Transverse colon (tissue), 4 donors: Measurements from ENCODE around the gene ACTG1. TPM values are rescaled to one million over a fixed set of nuclear protein-coding genes. Genes with fewer than 3 reads are reported as not detected.

Experiments used
- DNase-seq: peaks from one replicate; pipeline ENCODE4 v3.0.0-alpha.2; 2019
- H3K27ac ChIP-seq, 4 donors: fragments of 200-600 bp; sonication (generic); 2 replicates each; pipeline ENCODE4 v1.5.1; 2016 to 2018; ENCODE audit warnings: inconsistent platforms in 4 of 4
- H3K27me3 ChIP-seq: fragments of 200-600 bp; sonication (generic); 2 replicates; pipeline ENCODE4 v1.5.1; 2017; ENCODE audit warnings: inconsistent platforms
- H3K36me3 ChIP-seq, 4 donors: fragments of 200-600 bp; sonication (generic); 2 replicates each; pipeline ENCODE4 v1.5.1; 2017 to 2019; ENCODE audit warnings: inconsistent platforms in 4 of 4
- H3K4me1 ChIP-seq, 4 donors: fragments of 200-600 bp; sonication (generic); 2 replicates each; pipeline ENCODE4 v1.5.1; 2017 to 2020; ENCODE audit warnings: inconsistent platforms in 4 of 4
- H3K4me3 ChIP-seq, 4 donors: fragments of 200-600 bp; sonication (generic); 1 replicate in 1 of 4; 2 replicates in 3 of 4; pipeline versions ENCODE4 v1.5.1 to v1.6.1; 2017 to 2019; ENCODE audit warnings: inconsistent platforms in 4 of 4
- H3K9me3 ChIP-seq, 2 donors: fragments of 200-600 bp; sonication (generic); 2 replicates each; pipeline ENCODE4 v1.5.1; 2017 to 2019; ENCODE audit warnings: inconsistent platforms in 2 of 2
- EP300 ChIP-seq: sonication (generic); formaldehyde crosslinking; IDR thresholded peaks from one replicate; pipeline ENCODE4 v1.6.1; 2017; ENCODE audit warnings: antibody characterized with exemption, low read depth
- POLR2A ChIP-seq: fragments of 450-650 bp; IDR thresholded peaks from one replicate; pipeline ENCODE4 v1.6.1; 2016; ENCODE audit warnings: antibody characterized with exemption, mild to moderate bottlenecking, moderate library complexity
- POLR2AphosphoS5 ChIP-seq, 3 donors: sonication (generic); formaldehyde crosslinking; IDR thresholded peaks; one replicate each; pipeline ENCODE4 v1.6.1; 2016; ENCODE audit warnings: antibody characterized with exemption in 3 of 3
- WGBS, 2 donors: methylation state at CpG; one replicate each; pipeline ENCODE4 v1.1.5; 2018; ENCODE audit warnings: low coverage in 1 of 2; 5-methylcytosine and 5-hydroxymethylcytosine counted together
- in situ Hi-C, 4 donors: fragments of 200-750 bp; cut with MboI; loops; one replicate each; pipeline versions ENCODE4 v1.15.0 to v1.15.1; 2017; ENCODE audit warnings: low sequenced_read_pairs in 3 of 4, low pct_ligation_motif_present in 1 of 4, low pct_unique_long_range_greater_than_20kb in 1 of 4
- intact Hi-C: fragments of 100-400 bp; cut with DNase I; formaldehyde crosslinking; loops from one replicate; pipeline ENCODE4 v1.15.1; 2023; ENCODE audit warnings: low total_unique reads
- total RNA-seq, 4 donors: library from RNA; depleted of rRNA; stranded (reverse); fragments of >200 nt; gene quantifications; one replicate each; pipeline ENCODE4 v1.1.0, GENCODE V29; 2016
- TF ChIP-seq, protein P1 (sequence below), 5 experiments: fragments of 200-600 bp in 3 of 5; fragments of 450-650 bp in 2 of 5; sonication (generic) in 3 of 5; IDR thresholded peaks; 1 replicate in 2 of 5; 2 replicates in 3 of 5; pipeline ENCODE4 v1.5.1; 2016 to 2017; ENCODE audit warnings: antibody characterized with exemption in 5 of 5, inconsistent platforms in 3 of 5, mild to moderate bottlenecking in 2 of 5, moderate library complexity in 1 of 5

ACTG1 gene
- total RNA-seq, 4 donors from 2014 or later, result 2,099 to 4,882 (median 4,009) TPM

DNA sequence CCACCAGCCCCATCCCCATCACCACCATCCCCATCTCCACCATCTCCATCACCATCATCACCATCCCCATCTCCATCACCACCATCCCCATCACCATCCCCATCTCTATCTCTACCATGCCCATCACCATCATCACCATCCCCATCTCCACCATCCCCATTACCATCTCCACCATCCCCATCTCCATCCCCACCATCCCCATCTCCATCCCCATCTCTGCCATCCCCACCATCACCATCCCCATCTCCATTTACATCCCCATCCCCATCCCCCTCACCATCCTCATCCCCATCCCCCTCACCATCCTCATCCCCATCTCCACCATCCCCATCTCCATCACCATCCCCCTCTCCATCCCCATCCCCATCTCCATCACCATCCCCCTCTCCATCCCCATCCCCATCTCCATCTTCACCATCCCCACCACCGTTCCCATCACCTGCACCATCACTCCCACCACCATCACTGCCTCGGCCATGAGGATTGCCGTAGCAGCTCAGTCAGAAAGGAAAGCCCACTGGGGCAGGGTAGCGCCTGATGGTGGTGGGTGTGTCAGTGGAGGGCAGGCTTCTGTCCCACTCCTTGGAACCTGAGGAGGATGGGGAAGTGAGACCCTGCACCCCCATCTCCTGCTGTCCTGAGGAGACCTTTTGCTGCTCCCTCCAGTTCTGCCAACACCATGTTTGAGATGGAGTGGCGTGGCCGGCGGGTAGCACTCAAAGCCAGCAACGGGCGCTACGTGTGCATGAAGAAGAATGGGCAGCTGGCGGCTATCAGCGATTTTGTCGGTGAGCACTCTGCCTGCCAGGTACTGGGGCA, 23.1 kb upstream of the ACTG1 start:
- in situ Hi-C loops, result no loop called here
- no peak overlapping the region for H3K4me3 ChIP-seq
- no peaks in the 10 kb centered on the region for H3K9me3 ChIP-seq
- no peak for DNase-seq
- 57% methylated on average over 13 of the region's 13 CpGs; no CpG with 5 or more reads in 1 of the 2 donors for WGBS, 2 donors
- no peak overlapping the region for H3K27ac ChIP-seq
- H3K27me3 ChIP-seq, result peaks cover 25% of the 10 kb centered on the region
- TF ChIP-seq POLR2AphosphoS5 (IDR thresholded peaks at IDR 0.05) (no peak), EP300 (no peak), POLR2A (no peak)
- H3K36me3 ChIP-seq, result peaks cover 0 to 2% (median 0%) of the 10 kb centered on the region in 4 donors
- intact Hi-C loops, result loop anchor here (10.0 kb wide), 1 partner anchor 281 kb away; no protein-coding TSS in a partner anchor
- H3K4me1 ChIP-seq, result peaks cover 7 to 17% (median 11%) of the 10 kb centered on the region in 4 donors

- Histone ChIP-seq H3K27ac (no peak overlapping the region), H3K36me3 (no peaks in the 10 kb centered on the region), H3K4me1 (peaks cover 7 to 17% (median 11%) of the 10 kb centered on the region in 4 donors), H3K4me3 (no peak overlapping the region), H3K27me3 (peaks cover 29% of the 10 kb centered on the region), H3K9me3 (no peaks in the 10 kb centered on the region)
- intact Hi-C loops, result loop anchor here (10.0 kb wide), 1 partner anchor 280 kb away; no protein-coding TSS in a partner anchor
- DNase-seq, result no peak
- in situ Hi-C loops, result no loop called here
- WGBS, 2 donors, result 78% methylated on average over 5 of the region's 5 CpGs; no CpG with 5 or more reads in 1 of the 2 donors
- no peak for TF ChIP-seq EP300
- TF ChIP-seq, protein P1, sequence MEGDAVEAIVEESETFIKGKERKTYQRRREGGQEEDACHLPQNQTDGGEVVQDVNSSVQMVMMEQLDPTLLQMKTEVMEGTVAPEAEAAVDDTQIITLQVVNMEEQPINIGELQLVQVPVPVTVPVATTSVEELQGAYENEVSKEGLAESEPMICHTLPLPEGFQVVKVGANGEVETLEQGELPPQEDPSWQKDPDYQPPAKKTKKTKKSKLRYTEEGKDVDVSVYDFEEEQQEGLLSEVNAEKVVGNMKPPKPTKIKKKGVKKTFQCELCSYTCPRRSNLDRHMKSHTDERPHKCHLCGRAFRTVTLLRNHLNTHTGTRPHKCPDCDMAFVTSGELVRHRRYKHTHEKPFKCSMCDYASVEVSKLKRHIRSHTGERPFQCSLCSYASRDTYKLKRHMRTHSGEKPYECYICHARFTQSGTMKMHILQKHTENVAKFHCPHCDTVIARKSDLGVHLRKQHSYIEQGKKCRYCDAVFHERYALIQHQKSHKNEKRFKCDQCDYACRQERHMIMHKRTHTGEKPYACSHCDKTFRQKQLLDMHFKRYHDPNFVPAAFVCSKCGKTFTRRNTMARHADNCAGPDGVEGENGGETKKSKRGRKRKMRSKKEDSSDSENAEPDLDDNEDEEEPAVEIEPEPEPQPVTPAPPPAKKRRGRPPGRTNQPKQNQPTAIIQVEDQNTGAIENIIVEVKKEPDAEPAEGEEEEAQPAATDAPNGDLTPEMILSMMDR (IDR thresholded peaks at IDR 0.05), result no peak
- TF ChIP-seq POLR2A, result no peak
- TF ChIP-seq POLR2AphosphoS5 (IDR thresholded peaks at IDR 0.05), result no peak
Observed at GRCh38 chr17:81535007-81535328, 22.4 kb upstream of the ACTG1 start.

DNA sequence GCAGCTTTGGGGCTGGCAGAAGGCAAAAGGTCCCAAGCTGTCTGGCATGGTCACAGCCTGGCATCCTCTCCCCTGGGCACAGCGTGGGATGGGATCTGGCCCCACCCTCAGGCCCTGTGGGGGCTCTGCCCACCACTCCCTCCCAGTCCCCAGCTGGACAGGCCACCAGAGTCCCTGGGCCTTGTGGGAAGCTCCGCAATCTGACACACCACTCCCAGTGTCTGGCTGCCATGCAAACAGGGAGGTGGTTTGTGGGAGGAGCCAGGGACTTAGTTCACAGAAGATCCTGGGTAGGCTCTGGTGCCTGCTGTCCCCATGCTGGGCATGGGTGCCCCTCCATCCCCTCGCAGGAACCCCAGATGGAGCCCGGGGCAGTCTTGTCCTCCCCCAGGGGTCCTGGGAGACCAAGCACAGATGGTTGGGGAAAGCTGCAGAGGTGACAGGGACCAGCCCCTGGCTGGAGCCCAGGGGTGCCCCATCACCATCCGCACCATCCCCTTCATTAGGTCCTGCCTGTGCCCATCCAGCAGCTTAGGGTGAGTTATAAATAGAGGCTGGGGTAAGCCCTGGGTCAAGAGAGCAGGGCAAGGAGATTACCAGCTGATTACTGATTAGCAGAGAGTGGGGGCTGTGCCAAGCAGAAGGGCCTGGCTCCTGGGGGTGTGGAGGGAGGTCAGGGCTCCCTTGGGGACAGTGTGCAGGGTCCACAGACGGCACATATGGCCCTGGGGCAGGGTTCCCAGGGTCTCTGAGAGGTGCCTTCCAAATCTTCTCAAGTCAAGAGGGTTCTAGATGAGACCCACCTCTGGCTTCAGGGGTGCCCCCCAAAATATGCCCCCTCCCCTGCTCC, 21.8 kb upstream of the ACTG1 start:
- H3K36me3 ChIP-seq, result no peaks in the 10 kb centered on the region

DNA sequence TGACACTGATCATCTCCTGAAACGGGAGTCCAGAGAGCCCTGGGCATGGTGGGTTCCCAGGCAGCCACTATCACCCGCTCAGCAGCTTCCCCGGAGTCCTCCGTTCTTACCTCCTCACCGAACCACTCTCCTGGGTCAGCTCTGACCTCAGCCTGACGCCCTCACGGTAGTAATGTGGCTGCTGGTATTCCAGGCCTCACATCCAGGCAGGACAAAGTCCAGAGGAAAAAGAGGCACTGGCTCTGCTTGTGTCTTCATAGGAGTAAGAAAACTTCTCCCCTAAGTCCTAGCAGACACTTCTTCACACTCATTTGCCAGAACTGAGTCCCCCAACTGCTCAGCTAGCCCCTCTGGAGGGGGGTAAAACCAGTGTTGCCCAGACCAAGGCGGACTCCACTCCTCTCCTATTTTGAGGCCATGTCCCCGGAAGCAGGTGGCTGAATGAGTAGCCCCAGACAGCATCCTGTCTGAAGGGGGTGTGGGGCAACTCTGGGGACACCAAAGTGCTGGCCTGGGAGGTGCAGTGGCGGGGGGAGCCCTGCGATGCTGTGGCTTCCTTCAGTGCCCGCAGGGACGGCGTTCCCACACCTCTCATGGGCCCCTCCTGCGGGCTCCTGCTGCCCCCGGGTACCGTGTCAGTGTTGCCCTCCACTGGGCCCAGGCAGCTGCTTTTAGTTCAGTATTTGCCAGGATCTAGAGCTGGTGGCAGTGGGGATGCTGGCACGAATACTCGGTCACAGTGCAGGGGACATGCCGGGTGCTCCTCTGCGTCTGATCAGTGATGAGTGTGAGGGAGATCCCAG, 20.9 kb upstream of the ACTG1 start:
- in situ Hi-C loops, result no loop called here
- Histone ChIP-seq H3K4me3 (no peak overlapping the region), H3K9me3 (no peaks in the 10 kb centered on the region), H3K27me3 (peaks cover 44% of the 10 kb centered on the region), H3K36me3 (no peaks in the 10 kb centered on the region), H3K27ac (no peak overlapping the region), H3K4me1 (peaks cover 7 to 17% (median 13%) of the 10 kb centered on the region in 4 donors)
- TF ChIP-seq EP300 (no peak), POLR2A (no peak), POLR2AphosphoS5 (IDR thresholded peaks at IDR 0.05) (no peak)
- TF ChIP-seq, protein P1 (IDR thresholded peaks at IDR 0.05), result no peak
- DNase-seq, result no peak
- whole genome bisulfite sequencing, 2 donors, result 55% methylated on average over 21 of the region's 21 CpGs; no CpG with 5 or more reads in 1 of the 2 donors
- intact Hi-C loops, result loop anchor here (5.0 to 10.0 kb wide), 2 partner anchors 279 to 1079 kb away; no protein-coding TSS in a partner anchor

More for the DNA sequence above, 21.8 kb upstream of the ACTG1 start:
- no peak overlapping the region for H3K27ac ChIP-seq
- TF ChIP-seq, protein P1 (IDR thresholded peaks at IDR 0.05), result no peak
- TF ChIP-seq POLR2A (no peak), POLR2AphosphoS5 (IDR thresholded peaks at IDR 0.05) (no peak), EP300 (no peak)
- no peak for DNase-seq
- peaks cover 35% of the 10 kb centered on the region for H3K27me3 ChIP-seq
- in situ Hi-C loops, result no loop called here
- H3K9me3 ChIP-seq, result no peaks in the 10 kb centered on the region
- intact Hi-C loops, result loop anchor here (5.0 to 10.0 kb wide), 2 partner anchors 280 to 1078 kb away; no protein-coding TSS in a partner anchor
- H3K4me3 ChIP-seq, result no peak overlapping the region
- 43% methylated on average over 6 of the region's 6 CpGs; no CpG with 5 or more reads in 1 of the 2 donors for WGBS, 2 donors
- H3K4me1 ChIP-seq, result peaks cover 7 to 17% (median 11%) of the 10 kb centered on the region in 4 donors
